GM18502 (cell line): ENCODE results near the gene GALNTL6.

Experiments used
- ATAC-seq: cut with Tn5 transposase; IDR thresholded peaks from one replicate; pipeline ENCODE4 v1.9.1; 2021; ENCODE audit warnings: mild to moderate bottlenecking; ENCODE audit not compliant: unreplicated experiment, poor library complexity

The GALNTL6 gene

DNA sequence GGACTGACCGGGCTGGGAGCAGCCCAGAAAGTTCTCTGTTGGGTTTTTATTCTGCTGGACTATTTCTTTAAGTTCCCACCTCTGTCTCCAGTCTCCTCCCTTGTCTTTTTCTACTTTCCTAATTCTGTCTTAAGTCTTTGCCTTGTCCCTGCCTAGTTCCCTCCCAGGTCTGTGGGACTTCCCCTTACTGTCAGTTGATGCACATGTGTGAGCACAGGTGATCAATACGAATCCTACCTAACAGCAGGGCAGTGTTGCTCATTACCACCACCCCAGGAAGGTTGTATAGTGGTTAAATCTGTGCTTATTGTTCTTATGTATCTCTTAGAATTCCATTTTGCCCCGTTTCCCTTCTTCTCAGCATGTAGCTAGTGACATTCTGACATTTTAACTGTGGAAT lies 62.1 kb downstream of the GALNTL6 start:
- no peak for ATAC-seq

DNA sequence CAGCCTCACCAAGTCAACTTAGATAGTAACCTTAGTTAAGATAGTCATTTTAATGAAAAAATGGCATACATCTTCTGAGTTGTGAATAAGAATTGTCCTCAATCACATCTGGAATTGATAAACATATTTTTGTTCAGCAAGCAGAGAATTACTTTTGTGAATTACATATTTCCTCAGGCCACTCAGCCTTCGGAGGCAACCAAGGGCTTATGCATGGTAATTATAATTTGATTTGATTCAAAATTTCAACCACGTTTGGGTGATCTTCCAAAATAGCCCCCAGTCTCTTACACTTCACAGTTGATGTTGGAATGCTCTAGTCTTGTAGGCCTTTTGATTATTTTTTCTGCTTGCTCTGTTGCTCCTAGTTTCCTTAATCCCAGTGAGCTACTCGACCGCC lies 63.4 kb downstream of the GALNTL6 start:
- ATAC-seq: no peak

DNA sequence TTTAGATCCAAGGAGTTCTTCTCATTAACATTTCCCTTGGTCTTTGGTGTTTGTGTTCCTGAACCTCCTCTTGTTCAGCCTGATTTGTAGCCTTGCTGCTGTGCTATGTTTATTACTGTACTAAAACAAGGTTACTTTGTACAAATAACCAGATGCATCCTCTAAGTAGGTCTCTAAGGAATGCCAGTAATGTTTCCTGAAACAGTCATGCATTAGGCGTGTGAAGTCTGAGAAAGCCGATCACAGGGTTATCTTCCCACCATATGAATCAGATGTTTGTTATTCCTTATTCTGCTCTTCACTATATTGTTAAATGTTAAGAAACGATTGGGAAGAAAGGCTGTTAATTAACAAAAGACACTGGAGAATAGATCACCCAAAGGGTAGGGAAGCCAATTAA lies 66.9 kb downstream of the GALNTL6 start:
- no peak for ATAC-seq

DNA sequence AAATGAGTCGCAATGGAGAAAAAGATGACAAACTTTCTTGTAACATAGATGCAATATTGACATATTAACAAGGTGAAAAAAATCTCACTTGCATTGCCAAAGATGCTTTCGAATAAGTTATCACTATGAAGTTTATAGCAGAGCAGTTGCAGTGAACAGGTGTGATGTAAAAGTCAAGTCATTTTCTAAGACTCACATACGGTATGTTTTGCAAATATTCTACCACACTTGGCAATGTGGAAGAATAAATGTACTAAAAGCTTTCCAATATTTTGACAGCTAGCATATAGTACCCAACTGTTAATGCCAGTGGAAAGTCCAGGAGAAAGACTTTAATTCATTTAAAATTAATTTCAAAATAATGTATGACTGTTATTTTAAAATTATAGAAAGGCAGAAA lies 76.5 kb downstream of the GALNTL6 start:
- ATAC-seq: no peak

DNA sequence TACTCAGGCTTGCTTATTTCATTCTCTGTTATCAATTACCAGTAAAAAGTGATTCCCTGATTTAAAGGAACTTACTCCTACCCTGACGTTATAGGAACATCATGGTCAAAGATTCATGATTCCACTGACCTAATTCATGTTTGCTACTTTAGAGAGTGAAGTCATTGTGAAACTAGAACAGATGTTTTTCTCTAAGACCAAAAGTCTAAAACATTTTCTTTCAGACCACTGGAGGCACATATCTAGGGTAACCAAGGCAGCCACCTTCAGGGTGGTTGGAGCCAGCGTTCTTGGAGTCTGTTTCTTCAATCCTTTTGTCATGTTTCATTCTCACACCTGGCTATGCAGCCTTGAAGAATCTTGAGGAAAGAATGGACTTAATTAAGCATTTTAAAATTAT lies 77.8 kb downstream of the GALNTL6 start:
- ATAC-seq: peak; percentile 85

DNA sequence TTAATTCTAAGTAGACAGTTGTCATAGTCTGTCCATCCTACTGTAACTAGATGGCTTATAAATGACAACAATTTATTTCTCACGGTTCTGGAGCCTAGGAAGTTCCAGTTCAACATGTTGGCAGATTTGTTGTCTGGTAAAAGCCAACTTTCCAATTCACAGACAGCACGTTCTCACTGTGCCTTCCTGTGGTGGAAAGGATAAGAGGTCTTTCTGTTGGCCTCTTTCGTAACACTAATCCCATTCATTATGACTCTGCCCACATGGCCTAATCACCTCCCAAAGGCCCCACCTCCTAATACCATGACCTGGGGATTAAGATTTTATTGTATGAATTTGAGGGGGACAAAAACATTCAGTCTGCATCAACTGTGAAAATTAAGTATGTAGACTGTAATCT lies 83.2 kb downstream of the GALNTL6 start:
- no peak for ATAC-seq

DNA sequence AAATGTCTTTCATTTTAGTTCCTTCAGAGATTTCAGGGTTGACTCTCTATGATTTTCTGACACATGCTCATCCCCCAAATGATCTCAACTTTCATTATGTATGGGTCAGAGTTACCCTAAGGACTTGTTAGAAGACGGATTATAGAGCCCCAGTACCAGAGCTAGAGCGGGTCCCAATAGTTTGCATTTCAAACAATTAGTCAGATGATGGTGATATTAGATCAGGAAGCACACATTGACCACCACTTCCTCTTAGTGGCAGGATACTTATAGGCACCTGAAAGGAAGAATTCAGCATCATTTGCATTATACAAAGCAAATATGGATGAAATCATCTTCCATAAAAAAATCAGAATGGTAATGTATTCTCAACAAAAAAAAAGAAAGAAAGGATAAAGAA lies 106.1 kb downstream of the GALNTL6 start:
- ATAC-seq: peak; percentile 66

DNA sequence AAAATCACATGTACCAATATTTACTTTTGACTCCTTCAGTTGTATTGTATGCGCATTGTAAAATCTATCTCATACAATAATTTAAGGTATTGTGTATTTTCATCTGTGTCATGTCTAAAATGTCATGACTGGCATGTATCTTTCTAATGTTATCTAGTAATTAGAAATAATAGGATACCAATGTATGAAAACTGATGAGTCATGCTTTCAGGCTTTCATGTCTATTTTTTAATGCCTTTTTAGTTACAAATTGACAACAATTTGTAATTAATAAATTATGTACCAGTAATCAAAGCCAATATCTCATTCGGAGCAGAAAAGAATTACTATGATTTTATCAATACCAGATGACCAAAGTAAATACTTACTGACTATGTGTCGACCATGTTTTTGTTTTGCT lies 107.7 kb downstream of the GALNTL6 start:
- ATAC-seq: no peak

DNA sequence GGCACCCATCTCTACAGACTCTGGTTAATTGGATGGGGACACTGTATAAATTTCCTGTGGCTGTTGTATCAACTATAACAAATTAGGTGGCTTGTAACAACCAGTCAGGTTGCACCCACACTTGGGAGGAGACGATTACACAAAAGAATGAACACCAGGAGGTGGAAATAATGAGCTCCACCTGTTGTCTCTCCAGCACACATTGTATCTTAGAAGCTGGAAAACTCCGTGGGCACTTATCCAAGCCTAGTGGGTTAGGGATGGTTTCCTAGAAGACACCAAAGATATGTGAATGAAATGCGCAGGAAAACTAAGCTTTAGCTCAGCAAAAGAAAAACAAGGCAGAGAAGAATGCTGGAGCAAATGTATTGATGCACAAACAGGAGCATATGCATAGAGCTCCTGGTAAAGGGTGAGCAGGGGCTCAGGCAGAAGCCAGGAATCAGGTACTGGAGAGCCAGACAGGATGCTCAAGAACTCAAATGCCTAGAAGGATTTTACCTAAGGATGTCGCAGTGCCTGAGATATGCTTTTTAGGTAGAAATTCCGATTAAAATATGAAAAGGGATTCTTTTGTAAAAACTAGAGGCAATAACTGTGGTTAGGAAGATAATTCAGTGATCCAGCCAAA lies 111.7 kb downstream of the GALNTL6 start:
- ATAC-seq: no peak

DNA sequence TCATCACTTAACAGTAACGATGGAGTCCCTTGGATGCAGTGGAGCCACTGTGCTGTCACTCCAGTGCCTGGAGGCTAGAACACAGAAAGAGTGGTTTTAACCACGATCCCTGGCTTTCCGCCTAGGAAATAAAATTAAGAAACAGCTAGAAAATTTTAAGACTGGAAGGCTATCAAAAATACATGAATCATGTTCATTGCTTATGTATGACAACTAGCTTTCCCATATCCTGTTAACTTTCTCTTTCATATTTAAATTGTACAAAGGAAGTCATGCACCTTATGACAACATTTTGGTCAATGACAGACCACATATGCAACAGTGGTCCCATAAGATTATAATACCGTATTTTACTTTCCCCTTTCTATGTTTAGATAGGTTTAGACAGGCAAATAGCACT lies 115.1 kb downstream of the GALNTL6 start:
- ATAC-seq: no peak

DNA sequence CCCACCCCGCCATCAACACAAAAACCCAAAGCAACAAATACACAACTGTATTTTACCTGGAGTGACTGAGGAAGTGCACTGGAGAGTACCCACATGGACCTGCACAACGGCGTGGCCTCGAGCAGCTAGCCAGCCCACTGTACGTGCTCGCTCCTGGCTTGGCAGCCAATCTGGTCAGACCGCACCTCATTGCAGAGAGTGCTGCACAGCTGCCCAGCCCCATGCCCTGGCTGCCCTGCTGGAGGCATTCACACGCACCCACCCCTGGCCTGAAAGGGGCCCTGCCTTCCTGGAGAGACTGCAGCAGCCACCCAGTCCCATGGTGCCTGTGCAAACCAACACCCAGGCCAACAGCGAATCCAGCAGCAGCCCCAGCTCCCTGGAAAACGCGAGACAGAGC lies 116.3 kb downstream of the GALNTL6 start:
- no peak for ATAC-seq

DNA sequence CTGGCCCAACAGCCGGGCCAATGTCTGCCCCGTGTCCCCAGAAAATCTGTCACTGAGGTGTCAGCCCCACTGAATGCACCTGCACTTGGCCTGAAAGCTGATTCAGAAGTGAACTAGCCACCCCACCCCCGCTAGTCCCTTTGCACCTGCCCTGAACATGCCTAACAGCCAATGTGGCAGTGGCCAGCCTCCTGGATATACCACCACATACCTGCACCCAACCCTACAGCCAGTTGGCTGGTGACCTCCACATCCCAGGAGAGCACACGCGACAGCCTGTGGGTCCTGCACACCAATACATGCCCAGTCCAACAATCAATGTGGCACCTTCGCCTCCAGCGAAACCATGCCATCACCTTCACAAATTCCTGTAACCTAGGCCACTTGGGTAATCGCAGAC lies 116.7 kb downstream of the GALNTL6 start:
- ATAC-seq: no peak

DNA sequence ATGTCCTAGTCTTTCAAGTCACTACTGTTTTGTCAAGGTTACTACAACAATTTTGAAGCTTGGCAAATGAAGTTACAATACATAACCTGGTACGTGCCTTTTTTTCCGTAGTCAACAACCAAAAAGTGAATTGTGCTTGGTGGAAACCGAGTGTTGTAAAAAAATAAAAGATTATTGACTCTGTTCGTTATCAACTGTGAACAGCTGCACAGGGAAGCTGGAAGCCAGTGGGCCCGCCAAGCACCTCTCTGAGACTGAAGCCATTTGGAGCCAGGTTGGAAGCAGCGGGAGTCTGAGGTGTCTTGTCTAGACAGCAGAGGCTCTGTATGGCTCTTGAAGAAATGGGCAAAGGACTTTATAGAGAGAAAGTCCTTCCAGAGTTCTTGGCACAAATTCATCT lies 119.0 kb downstream of the GALNTL6 start:
- ATAC-seq: no peak

DNA sequence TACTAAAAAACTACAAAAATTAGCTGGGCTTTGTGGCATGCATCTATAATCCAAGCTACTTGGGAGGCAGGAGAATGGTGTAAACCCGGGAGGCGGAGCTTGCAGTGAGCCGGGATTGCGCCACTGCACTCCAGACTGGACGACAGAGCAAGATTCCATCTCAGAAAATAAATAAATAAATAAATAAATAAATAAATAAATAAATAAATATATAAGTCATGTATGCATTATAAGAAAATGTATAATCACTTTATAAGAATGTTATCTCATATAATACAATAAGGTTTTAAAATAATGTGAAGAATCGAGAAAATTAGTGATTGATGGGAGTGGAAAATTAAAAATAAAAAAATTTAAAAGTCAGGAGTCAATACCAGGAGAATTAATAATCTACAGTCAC lies 127.5 kb downstream of the GALNTL6 start:
- ATAC-seq: no peak

DNA sequence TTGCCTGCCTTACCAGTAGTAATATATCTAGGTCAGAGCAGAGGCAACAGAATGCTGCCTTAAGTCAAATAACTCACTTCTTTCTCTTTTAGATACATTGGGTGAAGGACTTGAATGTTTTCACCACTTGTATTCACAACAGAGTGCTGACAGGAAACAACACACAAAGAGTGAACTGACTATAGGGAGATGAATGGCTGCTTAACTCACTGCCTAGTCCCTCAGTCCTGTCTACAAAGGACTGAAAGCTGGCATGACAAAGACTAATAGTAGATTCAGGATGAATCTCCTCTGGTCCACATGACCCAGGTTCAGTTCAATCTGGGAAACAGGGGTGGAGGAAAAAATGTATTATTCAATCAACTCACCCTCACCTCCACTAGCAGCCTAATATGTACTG lies 134.2 kb downstream of the GALNTL6 start:
- ATAC-seq: no peak

DNA sequence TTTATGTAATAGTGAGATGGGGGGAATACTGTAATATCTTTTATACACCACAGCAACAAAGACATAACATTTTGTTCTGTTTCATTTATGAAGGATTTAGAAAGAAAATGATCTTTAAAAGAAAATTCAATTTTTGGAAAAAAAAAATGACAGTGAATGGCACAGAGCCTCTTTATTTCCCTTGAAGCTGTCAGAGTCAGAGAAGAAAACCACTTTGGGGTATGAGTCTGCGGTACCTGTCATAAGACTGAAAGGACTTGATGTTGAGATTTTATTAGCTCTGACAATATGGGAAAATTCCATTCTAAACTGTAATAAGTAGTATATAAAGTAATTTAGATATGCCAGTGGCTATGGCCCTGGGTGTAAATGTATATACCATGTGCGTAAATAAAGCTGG lies 134.8 kb downstream of the GALNTL6 start:
- ATAC-seq: no peak

DNA sequence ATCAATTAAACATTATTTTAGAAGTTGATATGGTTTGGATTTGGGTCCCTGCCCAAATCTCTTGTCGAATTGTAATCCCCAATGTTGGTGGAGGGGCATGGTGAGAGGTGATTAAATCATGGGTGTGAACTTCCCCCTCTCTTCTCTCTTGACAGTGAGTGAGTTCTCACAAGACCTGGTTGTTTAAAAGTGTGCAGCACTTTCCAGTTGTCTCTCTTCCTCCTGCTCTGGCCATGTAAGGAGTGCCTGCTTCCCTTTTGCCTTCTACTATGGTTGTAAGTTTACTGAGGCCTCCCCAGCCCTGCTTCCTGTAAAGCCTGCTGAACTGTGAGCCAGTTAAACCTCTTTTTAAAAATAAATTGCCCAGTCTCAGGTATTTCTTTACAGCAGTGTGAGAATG lies 141.4 kb downstream of the GALNTL6 start:
- no peak for ATAC-seq

DNA sequence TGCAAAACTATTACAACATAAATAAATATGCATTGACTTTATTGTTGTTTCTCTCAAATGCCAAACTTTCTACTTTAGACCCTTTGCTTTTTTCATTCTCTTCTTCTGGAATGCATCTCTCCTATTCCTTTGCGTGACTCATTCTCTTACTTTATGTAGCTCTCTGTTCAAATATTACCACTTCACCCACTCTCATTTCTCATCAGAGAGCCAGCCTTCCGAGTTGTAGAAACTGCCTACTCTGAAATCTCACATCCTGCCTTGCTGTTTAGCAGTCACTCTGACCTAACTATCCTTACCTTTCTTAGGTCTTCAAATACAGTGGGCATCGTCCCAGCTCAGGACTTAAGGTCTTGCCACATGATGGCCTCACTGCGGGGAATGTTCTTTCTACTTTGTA lies 143.5 kb downstream of the GALNTL6 start:
- ATAC-seq: no peak

DNA sequence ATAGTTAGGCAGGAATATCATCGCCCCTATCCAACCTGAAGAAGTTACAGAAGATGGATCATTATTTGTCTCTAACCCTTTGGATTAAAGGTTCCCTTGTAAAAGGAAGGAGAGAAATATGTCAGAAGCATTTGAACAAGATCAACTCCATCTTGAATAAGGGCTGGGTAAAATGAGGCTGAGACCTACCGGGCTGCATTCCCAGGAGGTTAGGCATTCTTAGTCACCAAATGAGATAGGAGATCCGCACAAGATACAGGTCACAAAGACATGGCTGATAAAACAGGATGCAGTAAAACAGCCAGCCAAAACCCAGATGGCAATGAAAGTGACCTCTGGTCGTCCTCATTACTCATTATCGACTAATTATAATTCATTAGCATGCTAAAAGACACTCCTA lies 148.9 kb downstream of the GALNTL6 start:
- ATAC-seq: no peak

DNA sequence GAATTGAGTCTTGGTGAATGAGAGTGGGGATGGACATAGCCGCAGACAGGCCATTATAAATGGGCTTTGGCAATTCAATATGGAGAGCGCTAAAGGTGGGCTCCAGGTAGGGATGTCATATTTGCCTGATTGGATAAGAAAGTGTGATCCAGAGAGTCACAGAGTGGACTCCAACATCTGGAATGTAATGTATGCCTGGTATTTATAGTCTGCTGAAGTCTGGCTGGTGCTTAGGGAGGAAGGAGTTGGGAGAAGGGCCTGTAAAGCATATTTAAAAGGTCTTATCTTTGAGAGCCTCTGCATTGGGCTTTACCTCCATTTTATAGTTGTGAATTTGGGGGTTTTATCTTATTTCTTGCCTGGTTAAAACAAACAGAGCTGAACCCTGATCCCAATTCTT lies 153.2 kb downstream of the GALNTL6 start:
- ATAC-seq: no peak

DNA sequence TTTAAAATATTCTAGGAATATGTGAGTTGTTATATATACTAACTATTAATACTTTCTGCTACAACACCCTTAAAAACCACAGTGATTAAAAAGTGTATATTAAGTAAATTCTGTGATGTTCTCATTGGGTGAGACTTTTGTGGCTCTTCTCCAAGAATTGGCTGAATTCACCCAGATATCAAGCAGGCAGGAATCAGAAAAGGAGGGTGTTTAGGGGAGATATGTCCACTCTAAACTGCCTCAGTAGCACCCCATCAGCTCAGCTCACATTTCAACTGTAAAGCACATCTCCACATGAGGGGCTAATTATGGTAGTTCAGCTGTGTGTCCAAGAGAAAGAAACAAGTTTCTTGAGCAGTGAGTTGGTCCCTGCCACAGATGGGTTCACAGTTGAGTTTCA lies 165.0 kb downstream of the GALNTL6 start:
- ATAC-seq: no peak

DNA sequence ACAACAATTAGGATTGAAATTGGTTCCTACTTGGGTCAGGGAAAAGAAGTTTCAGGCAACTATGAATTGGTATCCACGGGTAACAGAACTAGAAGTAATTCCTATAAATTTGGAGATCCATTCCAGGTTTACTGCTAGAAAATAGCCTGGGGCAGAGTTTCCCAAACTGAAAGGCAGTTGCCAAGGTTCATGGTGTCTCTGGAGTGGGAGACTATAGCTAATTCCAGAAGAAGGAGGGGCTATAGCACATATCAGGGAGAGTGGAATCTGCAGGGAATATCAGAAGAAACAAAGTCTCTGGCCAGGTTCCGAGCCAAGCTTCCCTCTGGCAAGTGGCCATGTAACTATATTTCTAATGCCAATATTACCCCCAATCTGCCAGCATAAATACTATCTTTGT lies 166.3 kb downstream of the GALNTL6 start:
- no peak for ATAC-seq

DNA sequence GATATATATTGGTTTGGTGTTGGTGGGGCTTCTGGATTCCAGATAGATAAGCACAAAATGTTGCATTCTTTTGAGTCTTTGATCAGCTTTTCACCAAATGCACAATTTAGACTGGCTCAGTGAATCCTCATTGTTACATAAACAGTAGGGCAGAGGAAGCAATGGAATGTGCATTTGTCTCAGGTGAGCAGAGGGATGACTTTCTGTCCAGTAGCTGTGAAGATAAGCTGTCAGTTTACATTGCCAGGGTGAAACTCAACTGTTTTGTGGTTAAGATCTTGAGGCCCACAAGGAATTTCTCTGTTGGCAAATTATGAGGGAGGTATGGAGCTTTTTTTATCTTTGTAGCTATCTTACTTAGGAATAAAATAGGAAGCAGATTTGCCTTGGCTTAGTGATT lies 168.0 kb downstream of the GALNTL6 start:
- ATAC-seq: no peak
